ENCODE measurements around the gene NXF1.

DNA sequence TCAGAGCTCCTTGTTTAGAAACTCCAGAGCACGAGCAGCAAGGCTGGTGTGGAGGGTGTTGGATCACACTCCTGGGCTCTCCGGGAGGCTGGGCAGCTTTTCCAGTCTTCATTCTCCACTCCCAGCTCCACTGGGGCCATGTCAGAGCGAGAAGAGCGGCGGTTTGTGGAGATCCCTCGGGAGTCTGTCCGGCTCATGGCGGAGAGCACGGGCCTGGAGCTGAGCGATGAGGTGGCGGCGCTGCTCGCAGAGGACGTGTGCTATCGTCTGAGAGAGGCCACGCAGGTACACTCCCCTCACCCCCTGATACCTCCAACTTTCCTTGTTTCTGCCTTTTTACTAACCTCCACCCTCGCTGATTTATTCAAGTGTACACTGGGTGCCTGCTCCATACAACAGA lies 29.6 kb downstream of the NXF1 start:
- TF ChIP-seq, protein P1, sequence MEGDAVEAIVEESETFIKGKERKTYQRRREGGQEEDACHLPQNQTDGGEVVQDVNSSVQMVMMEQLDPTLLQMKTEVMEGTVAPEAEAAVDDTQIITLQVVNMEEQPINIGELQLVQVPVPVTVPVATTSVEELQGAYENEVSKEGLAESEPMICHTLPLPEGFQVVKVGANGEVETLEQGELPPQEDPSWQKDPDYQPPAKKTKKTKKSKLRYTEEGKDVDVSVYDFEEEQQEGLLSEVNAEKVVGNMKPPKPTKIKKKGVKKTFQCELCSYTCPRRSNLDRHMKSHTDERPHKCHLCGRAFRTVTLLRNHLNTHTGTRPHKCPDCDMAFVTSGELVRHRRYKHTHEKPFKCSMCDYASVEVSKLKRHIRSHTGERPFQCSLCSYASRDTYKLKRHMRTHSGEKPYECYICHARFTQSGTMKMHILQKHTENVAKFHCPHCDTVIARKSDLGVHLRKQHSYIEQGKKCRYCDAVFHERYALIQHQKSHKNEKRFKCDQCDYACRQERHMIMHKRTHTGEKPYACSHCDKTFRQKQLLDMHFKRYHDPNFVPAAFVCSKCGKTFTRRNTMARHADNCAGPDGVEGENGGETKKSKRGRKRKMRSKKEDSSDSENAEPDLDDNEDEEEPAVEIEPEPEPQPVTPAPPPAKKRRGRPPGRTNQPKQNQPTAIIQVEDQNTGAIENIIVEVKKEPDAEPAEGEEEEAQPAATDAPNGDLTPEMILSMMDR (IDR thresholded peaks at IDR 0.05) = no peak
- TF ChIP-seq POLR2AphosphoS5 (IDR thresholded peaks at IDR 0.05) = no peak
